Measurements from ENCODE around the gene ZBTB17.

The ZBTB17 gene

GRCh38 chr1:15960808-15961207, 15.1 kb downstream of the ZBTB17 start:
- no peak for DNase-seq (ENCODE audit: low read depth)

- no peak for DNase-seq (ENCODE audit: low read depth)
Measured at GRCh38 chr1:15959827-15960446, 16.0 kb downstream of the ZBTB17 start.

- DNase-seq (ENCODE audit: low read depth): no peak
Measured at GRCh38 chr1:15959424-15959823, 16.5 kb downstream of the ZBTB17 start.

- no peak for DNase-seq (ENCODE audit: low read depth)
Measured at GRCh38 chr1:15958793-15959192, 17.1 kb downstream of the ZBTB17 start.

- DNase-seq (ENCODE audit: low read depth): no peak
Measured at GRCh38 chr1:15958111-15958510, 17.8 kb downstream of the ZBTB17 start.

GRCh38 chr1:15957221-15958095, 18.4 kb downstream of the ZBTB17 start:
- no peak for DNase-seq (ENCODE audit: low read depth)

- peak; percentile 43 for DNase-seq (ENCODE audit: low read depth)
Measured at GRCh38 chr1:15956150-15956549, 19.8 kb downstream of the ZBTB17 start.

GRCh38 chr1:15955552-15955951, 20.3 kb downstream of the ZBTB17 start:
- DNase-seq (ENCODE audit: low read depth): no peak

GRCh38 chr1:15954316-15954715, 21.6 kb downstream of the ZBTB17 start:
- DNase-seq (ENCODE audit: low read depth): no peak

GRCh38 chr1:15953791-15954241, 22.1 kb downstream of the ZBTB17 start:
- DNase-seq (ENCODE audit: low read depth): no peak

GRCh38 chr1:15953294-15953771, 22.6 kb downstream of the ZBTB17 start:
- peak; percentile 54 for DNase-seq (ENCODE audit: low read depth)

- DNase-seq (ENCODE audit: low read depth): peak; percentile 97
Measured at GRCh38 chr1:15952317-15953258, 23.3 kb downstream of the ZBTB17 start.

GRCh38 chr1:15951341-15952153, 24.4 kb downstream of the ZBTB17 start:
- no peak for DNase-seq (ENCODE audit: low read depth)

- peak; percentile 75 for DNase-seq (ENCODE audit: low read depth)
Measured at GRCh38 chr1:15950763-15951295, 25.1 kb downstream of the ZBTB17 start.

GRCh38 chr1:15950302-15950701, 25.6 kb downstream of the ZBTB17 start:
- no peak for DNase-seq (ENCODE audit: low read depth)

- DNase-seq (ENCODE audit: low read depth): peak; percentile 99
Measured at GRCh38 chr1:15949453-15950245, 26.3 kb downstream of the ZBTB17 start.

GRCh38 chr1:15948595-15949452, 27.1 kb downstream of the ZBTB17 start:
- peak; percentile 97 for DNase-seq (ENCODE audit: low read depth)

- no peak for DNase-seq (ENCODE audit: low read depth)
Measured at GRCh38 chr1:15948091-15948591, 27.8 kb downstream of the ZBTB17 start.

Measured in iris pigment epithelial cell (primary cell).